ENCODE results near the gene BSN. TPM values are rescaled to one million over a fixed set of nuclear protein-coding genes. Genes with fewer than 3 reads are reported as not detected.

BSN gene
- total RNA-seq, 1 experiment from 2014 or later: 0.14 TPM

DNA sequence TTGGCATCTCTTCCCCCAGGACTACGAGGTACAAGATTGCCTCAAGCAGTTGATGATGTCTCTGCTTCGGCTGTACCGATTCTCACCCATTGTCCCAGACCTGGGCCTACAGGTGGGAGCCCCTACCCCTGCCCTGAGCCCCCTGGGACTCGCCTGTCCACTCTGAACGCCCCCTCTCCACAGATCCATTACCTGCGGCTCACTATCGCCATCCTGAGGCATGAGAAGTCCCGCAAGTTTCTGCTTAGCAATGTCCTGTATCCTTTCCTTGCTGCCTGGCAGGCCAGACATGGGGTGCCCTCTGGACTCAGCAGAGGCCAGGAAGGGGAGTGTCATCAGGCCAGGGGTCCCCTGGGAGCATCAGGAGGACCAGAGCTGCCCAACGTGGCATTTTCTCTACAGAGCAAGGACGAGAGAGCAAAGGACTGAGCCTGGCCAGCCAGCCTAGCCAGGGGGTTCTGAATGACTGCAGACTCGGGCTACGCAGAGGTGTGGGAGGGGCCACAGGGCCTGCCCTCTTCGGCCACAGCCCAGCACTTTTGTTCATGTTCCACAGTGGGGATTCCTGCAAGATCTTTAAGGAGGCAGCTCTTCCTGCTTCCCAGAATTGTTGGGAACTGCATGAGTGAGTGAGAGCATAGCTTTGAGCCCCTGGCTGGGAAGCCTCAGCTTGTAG is 146.3 kb downstream of the BSN start:
- H3K27ac ChIP-seq: no peak overlapping the region
- DNase-seq: no peak

GRCh38 chr3:49701388-49702077 is 147.3 kb downstream of the BSN start:
- peak in 1 of 2 experiments; percentile 26 for DNase-seq
- no peaks in the 10 kb centered on the region; the same call in 1 of the 2 replicates for H3K36me3 ChIP-seq

More for the DNA sequence above, 146.3 kb downstream of the BSN start:
- no peaks in the 10 kb centered on the region for H3K27me3 ChIP-seq
- no peaks in the 10 kb centered on the region for H3K9me3 ChIP-seq (replicated peaks)
- H3K4me1 ChIP-seq: no peaks in the 10 kb centered on the region
- H3K4me3 ChIP-seq: no peak overlapping the region
- no peaks in the 10 kb centered on the region; the same call in 1 of the 2 replicates for H3K36me3 ChIP-seq

DNA sequence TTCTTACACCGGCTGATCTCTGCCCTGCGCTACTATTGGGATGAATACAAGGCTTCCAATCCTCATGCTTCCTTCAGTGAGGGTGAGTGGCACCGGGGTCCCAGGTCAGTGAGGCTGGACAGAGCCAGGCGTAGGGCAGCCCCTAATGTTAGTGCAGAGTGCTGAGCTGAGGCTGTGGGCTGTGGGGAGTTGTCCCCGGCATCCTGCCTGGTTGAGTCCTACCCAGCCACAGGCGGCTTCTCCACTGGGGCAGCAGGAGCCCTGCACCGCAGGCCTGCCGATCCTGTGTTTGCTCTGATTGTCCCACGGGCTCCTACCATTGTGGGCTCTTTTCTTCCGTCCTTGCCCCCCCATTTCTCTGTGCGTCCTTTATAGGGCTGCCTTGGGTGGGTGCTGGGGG is 148.4 kb downstream of the BSN start:
- no peak for DNase-seq
- no peaks in the 10 kb centered on the region; the same call in 1 of the 2 replicates for H3K36me3 ChIP-seq
- no peak overlapping the region for H3K4me3 ChIP-seq
- no peaks in the 10 kb centered on the region for H3K4me1 ChIP-seq
- no peak overlapping the region for H3K27ac ChIP-seq
- H3K9me3 ChIP-seq (replicated peaks): no peaks in the 10 kb centered on the region
- no peaks in the 10 kb centered on the region for H3K27me3 ChIP-seq

More at GRCh38 chr3:49701388-49702077, 147.3 kb downstream of the BSN start:
- no peaks in the 10 kb centered on the region for H3K27me3 ChIP-seq
- no peak overlapping the region for H3K27ac ChIP-seq
- no peaks in the 10 kb centered on the region for H3K9me3 ChIP-seq (replicated peaks)
- no peak overlapping the region for H3K4me3 ChIP-seq
- H3K4me1 ChIP-seq: no peaks in the 10 kb centered on the region

DNA sequence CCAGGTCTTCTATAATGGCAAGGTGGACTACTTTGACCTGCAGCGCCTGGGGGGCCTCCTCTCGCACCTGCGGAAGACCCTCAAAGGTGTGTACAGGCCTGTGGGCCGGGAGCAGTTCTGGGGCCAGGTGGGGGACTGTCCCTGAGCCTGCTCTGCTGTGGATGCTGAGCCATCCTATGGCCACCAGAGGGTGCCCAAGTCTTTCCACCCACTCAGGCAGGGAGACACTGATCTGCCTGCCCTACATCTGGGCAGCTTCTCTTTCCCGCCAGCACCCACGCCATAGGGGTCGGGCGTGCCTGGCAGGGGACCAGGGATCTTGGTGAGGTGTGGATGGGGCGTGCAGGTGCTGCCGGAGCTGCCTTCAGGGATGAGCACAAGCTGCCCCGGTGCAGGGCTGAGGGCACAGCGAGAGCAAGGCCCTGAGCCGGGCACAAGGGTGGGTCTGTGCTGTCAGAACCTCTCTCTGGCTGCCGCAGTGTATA is 149.2 kb downstream of the BSN start:
- no peaks in the 10 kb centered on the region; the same call in 1 of the 2 replicates for H3K36me3 ChIP-seq
- no peaks in the 10 kb centered on the region for H3K9me3 ChIP-seq (replicated peaks)
- H3K4me3 ChIP-seq: no peak overlapping the region
- no peaks in the 10 kb centered on the region for H3K4me1 ChIP-seq
- no peak overlapping the region for H3K27ac ChIP-seq
- no peaks in the 10 kb centered on the region for H3K27me3 ChIP-seq
- peak; percentile 56 to 76 for DNase-seq

- no peak for DNase-seq
- H3K27ac ChIP-seq: no peak overlapping the region
- no peak overlapping the region for H3K4me3 ChIP-seq
- no peaks in the 10 kb centered on the region for H3K27me3 ChIP-seq
- H3K36me3 ChIP-seq: no peaks in the 10 kb centered on the region; the same call in 1 of the 2 replicates
- H3K4me1 ChIP-seq: no peaks in the 10 kb centered on the region
- H3K9me3 ChIP-seq (replicated peaks): no peaks in the 10 kb centered on the region
Measured at GRCh38 chr3:49703956-49704355, 149.7 kb downstream of the BSN start.

- H3K36me3 ChIP-seq: no peaks in the 10 kb centered on the region; the same call in 1 of the 2 replicates
- H3K9me3 ChIP-seq (replicated peaks): no peaks in the 10 kb centered on the region
- H3K4me1 ChIP-seq: no peaks in the 10 kb centered on the region
- H3K4me3 ChIP-seq: no peak overlapping the region
- H3K27me3 ChIP-seq: no peaks in the 10 kb centered on the region
- no peak overlapping the region for H3K27ac ChIP-seq
- DNase-seq: no peak
Measured at GRCh38 chr3:49704629-49705028, 150.4 kb downstream of the BSN start.

DNA sequence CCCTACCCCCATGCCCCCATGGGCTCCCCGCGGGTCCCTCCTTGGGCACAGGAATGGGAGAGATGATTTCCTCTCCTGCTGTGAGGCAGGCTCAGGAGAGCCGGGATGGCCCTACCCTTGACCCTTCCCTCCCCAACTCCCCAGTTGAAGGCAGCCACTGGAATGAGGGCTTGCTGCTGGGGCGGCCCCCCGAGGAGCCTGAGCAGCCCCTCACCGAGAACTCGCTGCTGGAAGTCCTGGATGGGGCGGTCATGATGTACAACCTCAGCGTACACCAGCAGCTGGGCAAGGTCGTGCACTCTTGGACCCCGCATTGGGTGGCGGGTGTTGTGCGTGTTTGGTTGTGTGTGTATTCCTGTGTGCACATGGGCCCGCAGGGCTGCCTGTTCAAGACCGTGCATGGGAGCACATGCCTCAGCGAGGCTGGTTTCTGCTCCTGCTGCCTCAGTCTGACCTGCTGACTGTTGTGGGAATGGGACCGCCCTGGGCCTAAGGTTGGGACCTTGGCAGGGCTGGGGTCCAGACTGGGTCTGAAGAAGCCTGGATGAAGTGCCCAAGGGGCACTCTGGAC is 151.2 kb downstream of the BSN start:
- Histone ChIP-seq H3K27me3 (no peaks in the 10 kb centered on the region), H3K36me3 (no peaks in the 10 kb centered on the region; the same call in 1 of the 2 replicates), H3K9me3 (replicated peaks) (no peaks in the 10 kb centered on the region), H3K4me3 (no peak overlapping the region), H3K27ac (no peak overlapping the region), H3K4me1 (no peaks in the 10 kb centered on the region)
- no peak for DNase-seq

DNA sequence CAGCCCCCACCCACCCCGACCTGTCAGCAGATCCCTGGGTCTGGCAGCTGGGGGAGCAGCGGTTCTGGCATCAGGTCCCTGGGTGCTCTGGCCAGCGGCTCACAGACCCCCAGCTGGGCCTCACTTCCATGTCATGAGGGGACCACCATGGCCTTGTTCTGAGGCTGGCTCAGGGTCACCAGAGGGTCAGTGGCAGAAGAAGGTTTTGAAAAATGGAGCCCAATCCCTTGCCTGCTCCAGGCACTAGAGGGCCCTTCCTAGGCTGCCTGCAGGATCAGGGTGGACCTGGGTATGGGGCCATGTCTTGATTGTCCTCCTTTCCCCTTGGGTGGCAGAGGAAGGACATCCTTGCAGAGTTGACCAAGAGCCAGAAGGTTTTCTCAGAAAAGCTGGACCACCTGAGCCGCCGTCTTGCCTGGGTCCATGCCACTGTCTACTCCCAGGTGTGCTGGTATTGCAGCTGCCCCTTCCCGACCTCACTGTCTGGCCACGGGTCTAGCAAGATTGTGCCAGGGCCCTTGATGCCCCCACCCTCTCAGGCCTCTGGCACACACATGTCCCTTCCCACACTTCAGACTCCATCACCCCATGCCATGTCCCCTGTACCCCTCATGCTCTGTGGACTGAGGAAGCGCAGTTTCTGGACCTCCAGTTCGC is 152.3 kb downstream of the BSN start:
- no peak for DNase-seq
- Histone ChIP-seq H3K9me3 (replicated peaks) (no peaks in the 10 kb centered on the region), H3K36me3 (no peaks in the 10 kb centered on the region; the same call in 1 of the 2 replicates), H3K4me1 (no peaks in the 10 kb centered on the region), H3K27ac (no peak overlapping the region), H3K4me3 (no peak overlapping the region), H3K27me3 (no peaks in the 10 kb centered on the region)

DNA sequence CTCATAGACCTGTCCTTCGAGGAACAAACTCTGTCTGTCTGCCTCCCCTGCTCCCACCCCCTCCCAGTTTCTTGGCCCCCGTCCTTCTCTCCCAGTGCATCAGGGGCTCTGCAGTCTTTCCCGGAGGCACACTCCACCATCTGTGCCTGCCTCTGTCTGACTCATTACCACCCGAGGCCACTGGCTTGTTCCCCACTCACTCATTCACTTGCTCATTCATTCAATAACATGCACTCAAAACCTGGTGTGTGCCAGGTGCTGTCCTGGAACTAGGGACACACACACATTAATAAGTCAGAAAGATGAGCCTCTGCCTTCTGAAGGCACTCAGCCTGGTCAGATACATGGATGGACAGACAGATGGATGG is 152.8 kb downstream of the BSN start:
- H3K4me1 ChIP-seq: no peaks in the 10 kb centered on the region
- no peaks in the 10 kb centered on the region for H3K36me3 ChIP-seq
- H3K9me3 ChIP-seq (replicated peaks): no peaks in the 10 kb centered on the region
- H3K27ac ChIP-seq: no peak overlapping the region
- no peak overlapping the region for H3K4me3 ChIP-seq
- H3K27me3 ChIP-seq: no peaks in the 10 kb centered on the region
- DNase-seq: no peak

DNA sequence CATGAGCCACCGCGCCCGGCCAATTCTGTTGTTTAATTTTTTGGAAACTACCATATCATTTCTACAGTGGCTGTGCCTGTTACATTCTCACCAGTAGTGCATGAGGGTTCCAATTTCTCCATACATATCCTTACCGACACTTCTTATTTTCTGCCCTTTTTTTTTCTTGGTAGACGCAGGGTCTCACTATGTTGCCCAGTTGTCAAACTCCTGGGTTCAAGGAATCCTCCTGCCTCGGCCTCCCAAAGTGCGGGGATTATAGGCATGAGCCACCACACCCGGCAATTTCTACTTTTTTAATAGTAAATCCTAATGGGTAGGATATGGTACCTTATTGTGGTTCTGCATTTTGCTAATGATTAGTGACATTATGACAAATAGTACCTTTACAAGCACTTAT is 155.6 kb downstream of the BSN start:
- Histone ChIP-seq H3K4me1 (no peaks in the 10 kb centered on the region), H3K27ac (no peak overlapping the region), H3K36me3 (no peaks in the 10 kb centered on the region), H3K9me3 (replicated peaks) (no peaks in the 10 kb centered on the region), H3K4me3 (no peak overlapping the region), H3K27me3 (no peaks in the 10 kb centered on the region)
- DNase-seq: no peak

- no peaks in the 10 kb centered on the region for H3K36me3 ChIP-seq
- H3K27ac ChIP-seq: no peak overlapping the region
- no peaks in the 10 kb centered on the region for H3K9me3 ChIP-seq (replicated peaks)
- H3K4me3 ChIP-seq: no peak overlapping the region
- no peaks in the 10 kb centered on the region for H3K27me3 ChIP-seq
- H3K4me1 ChIP-seq: no peaks in the 10 kb centered on the region
- DNase-seq: no peak
Measured at GRCh38 chr3:49711489-49711888, 157.2 kb downstream of the BSN start.

- H3K36me3 ChIP-seq: no peaks in the 10 kb centered on the region
Measured at GRCh38 chr3:49712166-49712565, 157.9 kb downstream of the BSN start.

DNA sequence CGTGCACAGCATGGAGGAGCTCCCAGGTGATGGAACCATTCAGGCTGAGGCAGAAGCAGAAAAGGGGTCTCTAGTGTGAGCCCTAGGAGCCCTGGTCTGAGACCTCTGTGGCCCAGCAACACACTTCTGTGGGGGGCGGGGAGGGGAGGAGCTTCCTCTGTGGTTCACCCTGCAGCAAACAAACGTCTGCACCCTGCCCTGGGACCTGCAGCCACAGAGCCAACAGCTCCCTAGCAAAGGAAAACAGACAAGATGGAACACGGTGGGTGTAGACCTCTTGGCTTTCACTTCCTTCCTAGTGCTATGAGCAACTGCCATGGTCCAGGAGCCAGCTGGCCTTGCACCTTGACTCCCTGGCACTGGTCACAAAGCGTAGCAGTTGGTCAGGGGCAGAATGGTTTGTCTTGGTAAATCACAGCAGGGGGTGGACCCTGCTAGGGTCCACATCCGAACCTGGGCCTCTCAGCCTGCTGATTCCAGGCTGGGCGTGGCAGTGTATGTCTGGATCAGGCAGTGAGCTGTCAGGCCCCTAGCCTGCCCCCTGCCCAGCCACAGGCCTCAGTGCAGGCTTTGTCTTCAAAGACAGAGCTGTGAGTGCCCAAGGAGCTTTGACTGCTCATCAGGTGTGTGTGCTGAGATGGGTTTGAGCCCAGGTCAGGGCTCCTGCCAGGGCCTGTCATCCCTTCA is 158.5 kb downstream of the BSN start:
- H3K36me3 ChIP-seq: no peaks in the 10 kb centered on the region
- H3K27ac ChIP-seq: no peak overlapping the region
- H3K27me3 ChIP-seq: no peaks in the 10 kb centered on the region
- no peaks in the 10 kb centered on the region for H3K9me3 ChIP-seq (replicated peaks)
- DNase-seq: no peak
- H3K4me1 ChIP-seq: no peaks in the 10 kb centered on the region
- no peak overlapping the region for H3K4me3 ChIP-seq

More at GRCh38 chr3:49712166-49712565, 157.9 kb downstream of the BSN start:
- Histone ChIP-seq H3K4me1 (no peaks in the 10 kb centered on the region), H3K27ac (no peak overlapping the region), H3K4me3 (no peak overlapping the region), H3K9me3 (replicated peaks) (no peaks in the 10 kb centered on the region), H3K27me3 (no peaks in the 10 kb centered on the region)
- DNase-seq: no peak

GRCh38 chr3:49713336-49714105 is 159.2 kb downstream of the BSN start:
- Histone ChIP-seq H3K27me3 (no peaks in the 10 kb centered on the region), H3K4me3 (no peak overlapping the region), H3K36me3 (peaks cover under 1% of the 10 kb centered on the region; the same call in 1 of the 2 replicates), H3K27ac (no peak overlapping the region), H3K9me3 (replicated peaks) (no peaks in the 10 kb centered on the region), H3K4me1 (no peaks in the 10 kb centered on the region)
- no peak for DNase-seq

All from SJCRH30 (cell line).